DND-41 (cell line): ENCODE data around the gene SCN2A.

Source experiments
- ATAC-seq: fragments of 200-7000 bp; cut with Tn5 transposase; 3 replicates; pipeline ENCODE4 v1.9.1; 2021; ENCODE audit warnings: low read depth; ENCODE audit not compliant: insufficient read depth
- DNase-seq: peaks from one replicate; pipeline ENCODE4 v3.0.0-alpha.2; 2020
- H2AFZ ChIP-seq: 2 replicates; pipeline ENCODE4 v1.6.0; 2012; ENCODE audit warnings: low read depth, low read length
- H3K27ac ChIP-seq: 2 replicates; pipeline ENCODE4 v1.5.1; 2012; ENCODE audit warnings: low read length, inconsistent platforms
- H3K27me3 ChIP-seq: fragments of 200-600 bp; sonication (generic); 2 replicates; pipeline ENCODE4 v1.6.0; 2012; ENCODE audit warnings: low read length, mild to moderate bottlenecking, inconsistent platforms; ENCODE audit not compliant: insufficient read depth, poor library complexity
- H3K36me3 ChIP-seq: 2 replicates; pipeline ENCODE4 v1.5.1; 2012; ENCODE audit warnings: low read length, inconsistent platforms; ENCODE audit not compliant: insufficient read depth
- H3K4me1 ChIP-seq: 2 replicates; pipeline ENCODE4 v1.5.1; 2012; ENCODE audit warnings: mild to moderate bottlenecking, low read length; ENCODE audit not compliant: insufficient read depth
- H3K4me2 ChIP-seq: 2 replicates; pipeline ENCODE4 v1.6.0; 2012; ENCODE audit warnings: mild to moderate bottlenecking, moderate library complexity, low read length, inconsistent platforms; ENCODE audit not compliant: insufficient read depth
- H3K4me3 ChIP-seq, 2 experiments: fragments of 200-600 bp in 1 of 2; shearing (Covaris generic) in 1 of 2; 2 replicates each; pipeline ENCODE4 v1.5.1; 2012 to 2016; ENCODE audit warnings: inconsistent platforms in 2 of 2, low read length in 2 of 2, mild to moderate bottlenecking in 2 of 2, low read depth in 1 of 2, moderate library complexity in 1 of 2
- H3K79me2 ChIP-seq: 2 replicates; pipeline ENCODE4 v1.6.0; 2012; ENCODE audit warnings: low read length, inconsistent platforms; ENCODE audit not compliant: insufficient read depth
- H3K9ac ChIP-seq: 2 replicates; pipeline ENCODE4 v1.6.0; 2012; ENCODE audit warnings: low read depth, mild to moderate bottlenecking, inconsistent platforms, low read length, moderate library complexity
- H3K9me3 ChIP-seq: 2 replicates; pipeline ENCODE4 v1.5.1; 2012; ENCODE audit warnings: low read length, moderate library complexity, mild to moderate bottlenecking, inconsistent platforms; ENCODE audit not compliant: insufficient read depth, severe bottlenecking
- H4K20me1 ChIP-seq: 2 replicates; pipeline ENCODE4 v1.6.0; 2012; ENCODE audit warnings: low read length; ENCODE audit not compliant: insufficient read depth
- CTCF ChIP-seq: IDR thresholded peaks from 2 replicates; pipeline ENCODE4 v1.5.1; 2012; ENCODE audit warnings: borderline replicate concordance, low read length, moderate library complexity, mild to moderate bottlenecking; ENCODE audit not compliant: poor library complexity, severe bottlenecking; ENCODE audit errors: extremely low read depth
- EZH2 ChIP-seq: IDR thresholded peaks from 3 replicates; pipeline ENCODE4 v1.6.1; 2012; ENCODE audit warnings: borderline replicate concordance, low read depth, mild to moderate bottlenecking, moderate library complexity, low read length, inconsistent platforms; ENCODE audit not compliant: severe bottlenecking

SCN2A gene

GRCh38 chr2:165240916-165241315 is 1.7 kb downstream of the SCN2A start:
- Histone ChIP-seq H3K4me3 (no peak overlapping the region), H4K20me1 (no peaks in the 10 kb centered on the region), H3K79me2 (no peaks in the 10 kb centered on the region), H3K9ac (no peak overlapping the region), H3K27ac (no peak overlapping the region), H3K4me2 (no peak overlapping the region), H3K9me3 (no peaks in the 10 kb centered on the region), H2AFZ (no peak overlapping the region), H3K36me3 (no peaks in the 10 kb centered on the region), H3K4me1 (no peaks in the 10 kb centered on the region), H3K27me3 (no peaks in the 10 kb centered on the region)
- no peak for DNase-seq
- ATAC-seq: no peak
- TF ChIP-seq CTCF (no peak), EZH2 (no peak)

- H2AFZ ChIP-seq: no peak overlapping the region
- H3K36me3 ChIP-seq: no peaks in the 10 kb centered on the region
- no peak for TF ChIP-seq EZH2
- TF ChIP-seq CTCF: no peak
- no peak for DNase-seq
- H3K9ac ChIP-seq: no peak overlapping the region
- H3K27me3 ChIP-seq: no peaks in the 10 kb centered on the region
- H3K4me3 ChIP-seq: no peak overlapping the region
- no peaks in the 10 kb centered on the region for H3K79me2 ChIP-seq
- H3K4me1 ChIP-seq: no peaks in the 10 kb centered on the region
- H4K20me1 ChIP-seq: no peaks in the 10 kb centered on the region
- H3K9me3 ChIP-seq: no peaks in the 10 kb centered on the region
- no peak overlapping the region for H3K27ac ChIP-seq
- no peak for ATAC-seq
- H3K4me2 ChIP-seq: no peak overlapping the region
These were observed 6.0 kb downstream of the SCN2A start for GRCh38 chr2:165245081-165245793.

- H3K9ac ChIP-seq: no peak overlapping the region
- no peaks in the 10 kb centered on the region for H3K9me3 ChIP-seq
- H2AFZ ChIP-seq: no peak overlapping the region
- H3K4me2 ChIP-seq: no peak overlapping the region
- H3K79me2 ChIP-seq: no peaks in the 10 kb centered on the region
- ATAC-seq: no peak
- no peaks in the 10 kb centered on the region for H4K20me1 ChIP-seq
- H3K36me3 ChIP-seq: no peaks in the 10 kb centered on the region
- H3K27me3 ChIP-seq: no peaks in the 10 kb centered on the region
- no peak overlapping the region for H3K4me3 ChIP-seq
- TF ChIP-seq CTCF (no peak), EZH2 (no peak)
- H3K4me1 ChIP-seq: no peaks in the 10 kb centered on the region
- no peak for DNase-seq
- H3K27ac ChIP-seq: no peak overlapping the region
These were observed 9.0 kb downstream of the SCN2A start for GRCh38 chr2:165248238-165248637.
